CD4-positive, alpha-beta T cell treated with Interleukin-6 for 4 hours (primary cell): Measurements from ENCODE around the gene GRHL1.
"Not testable (repeated sequence)": the region's sequence is repeated elsewhere in the genome, so short reads cannot be mapped to it uniquely, and the experiment has no call there.

ENCODE experiments used
- DNase-seq: peaks from one replicate; pipeline ENCODE4 v3.0.0-alpha.2; 2020; ENCODE audit warnings: mixed read lengths

Gene GRHL1, protein sequence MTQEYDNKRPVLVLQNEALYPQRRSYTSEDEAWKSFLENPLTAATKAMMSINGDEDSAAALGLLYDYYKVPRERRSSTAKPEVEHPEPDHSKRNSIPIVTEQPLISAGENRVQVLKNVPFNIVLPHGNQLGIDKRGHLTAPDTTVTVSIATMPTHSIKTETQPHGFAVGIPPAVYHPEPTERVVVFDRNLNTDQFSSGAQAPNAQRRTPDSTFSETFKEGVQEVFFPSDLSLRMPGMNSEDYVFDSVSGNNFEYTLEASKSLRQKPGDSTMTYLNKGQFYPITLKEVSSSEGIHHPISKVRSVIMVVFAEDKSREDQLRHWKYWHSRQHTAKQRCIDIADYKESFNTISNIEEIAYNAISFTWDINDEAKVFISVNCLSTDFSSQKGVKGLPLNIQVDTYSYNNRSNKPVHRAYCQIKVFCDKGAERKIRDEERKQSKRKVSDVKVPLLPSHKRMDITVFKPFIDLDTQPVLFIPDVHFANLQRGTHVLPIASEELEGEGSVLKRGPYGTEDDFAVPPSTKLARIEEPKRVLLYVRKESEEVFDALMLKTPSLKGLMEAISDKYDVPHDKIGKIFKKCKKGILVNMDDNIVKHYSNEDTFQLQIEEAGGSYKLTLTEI

DNA sequence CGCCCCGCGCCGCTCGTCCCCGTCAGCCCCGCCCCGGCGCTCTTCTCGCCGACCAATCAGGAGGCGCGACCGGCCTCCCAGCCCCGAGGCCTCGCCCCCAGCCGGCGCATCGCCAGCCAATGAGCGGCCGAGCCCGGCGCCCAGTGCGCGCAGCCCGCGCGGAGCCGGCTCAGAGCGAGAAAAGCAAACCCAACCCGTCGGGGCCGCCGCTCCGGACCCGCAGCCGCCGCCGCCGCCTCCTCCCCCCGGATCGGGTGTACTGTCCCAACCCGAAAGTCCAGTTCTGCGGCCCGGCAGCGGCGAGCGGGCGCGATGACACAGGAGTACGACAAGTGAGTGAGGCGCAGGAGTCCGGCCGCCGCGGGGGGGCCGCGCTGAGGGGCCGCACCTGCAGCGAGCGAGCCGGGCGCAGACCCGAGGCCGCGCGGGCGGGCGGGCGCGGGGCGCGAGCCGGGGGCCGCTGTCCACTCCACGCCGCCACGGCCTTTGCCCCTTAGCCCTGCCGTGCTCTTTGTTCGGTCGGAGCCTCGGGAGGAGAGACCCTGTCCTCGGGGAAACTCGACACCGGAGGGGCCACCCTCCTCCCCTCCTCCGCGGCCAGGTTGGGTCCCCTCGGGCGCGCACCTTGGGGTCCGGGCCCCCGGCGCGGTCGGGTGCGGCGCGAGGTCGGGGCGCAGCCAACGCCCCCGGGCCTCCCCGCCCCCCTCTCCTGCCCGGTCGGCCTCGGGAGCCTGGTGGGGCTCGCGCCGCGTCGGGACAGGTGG lies at the start of gene GRHL1:
GRHL1 (plus strand) TSS at position 172 of the 764 bp plus-strand sequence; CDS start at position 313, 141 bp downstream.
- peak; percentile 94 for DNase-seq

DNA sequence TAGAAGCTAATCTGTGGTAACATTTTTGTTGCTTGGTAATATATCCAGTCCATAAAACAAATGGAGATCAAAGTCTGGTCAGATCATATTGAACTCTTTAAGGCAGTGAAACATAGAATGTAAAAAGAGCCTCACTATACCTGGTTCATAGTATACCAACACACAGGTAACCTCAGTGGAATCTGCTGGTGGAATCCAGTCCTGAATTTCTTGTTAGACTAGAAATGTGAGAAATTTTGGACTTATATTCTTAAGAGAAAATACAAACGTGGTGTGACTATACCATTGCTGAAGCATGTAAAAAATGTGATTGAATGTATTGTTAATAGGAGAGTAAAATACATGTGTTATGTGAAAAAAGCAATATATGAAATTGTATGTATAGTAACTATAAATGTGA lies 46.1 kb upstream of the GRHL1 start:
- DNase-seq = no peak

DNA sequence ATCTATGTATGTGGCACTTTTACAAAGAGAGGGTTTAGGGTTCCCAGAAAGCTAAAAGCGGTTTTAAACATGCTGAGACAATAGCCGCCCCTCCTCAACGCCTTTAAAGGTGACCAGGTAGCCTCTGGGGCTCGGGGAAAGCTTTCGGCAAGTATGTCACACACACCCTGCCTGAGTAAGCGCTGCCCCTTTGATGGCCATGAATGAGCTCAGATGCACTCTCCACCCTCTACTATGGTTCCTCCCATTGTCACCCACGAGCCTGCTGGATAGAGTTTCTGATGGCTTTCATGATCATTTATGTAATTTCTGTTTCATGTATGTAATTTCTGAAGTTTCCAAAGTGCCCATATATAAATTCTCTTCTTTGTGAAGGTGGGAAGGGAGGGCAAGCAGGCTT lies 44.1 kb upstream of the GRHL1 start:
- DNase-seq = no peak

DNA sequence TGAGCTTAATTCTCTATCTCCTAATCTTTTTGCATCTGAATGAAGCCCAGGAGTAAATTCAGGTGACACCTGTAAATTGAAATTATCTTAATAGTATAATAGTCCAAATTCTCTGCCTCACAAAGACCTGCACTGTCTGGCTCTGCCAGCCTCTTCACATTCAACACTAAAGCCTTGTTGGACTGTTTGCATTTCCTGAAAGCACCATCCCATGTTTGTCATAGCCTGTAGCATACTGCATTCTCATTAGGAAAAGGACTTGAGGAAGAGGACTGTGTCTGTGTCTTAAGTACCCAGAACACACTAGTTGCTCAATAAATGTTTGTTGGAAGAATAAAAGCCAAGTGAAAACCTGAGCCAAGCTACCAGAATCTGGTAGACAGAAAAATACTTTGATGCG lies 42.9 kb upstream of the GRHL1 start:
- no peak for DNase-seq

DNA sequence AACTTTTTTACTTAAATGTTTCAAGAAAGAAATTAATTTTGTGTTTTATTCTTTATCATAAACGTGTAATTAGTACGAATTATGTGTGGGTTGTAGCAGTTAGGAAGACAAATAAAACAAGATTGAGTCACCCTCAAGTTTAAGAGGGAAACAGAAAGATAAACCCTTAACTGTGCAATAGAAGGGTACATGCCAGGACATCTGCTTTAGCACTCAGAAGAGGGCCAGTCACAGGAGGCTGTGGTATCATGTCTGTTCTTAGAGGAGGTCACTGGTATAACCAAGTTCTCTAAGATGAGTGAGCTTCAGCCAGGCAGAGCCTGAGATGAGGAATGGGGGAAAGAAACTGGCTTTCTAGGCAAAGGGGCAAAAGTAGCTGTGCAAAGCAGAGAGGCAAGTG lies 42.4 kb upstream of the GRHL1 start:
- DNase-seq = no peak

DNA sequence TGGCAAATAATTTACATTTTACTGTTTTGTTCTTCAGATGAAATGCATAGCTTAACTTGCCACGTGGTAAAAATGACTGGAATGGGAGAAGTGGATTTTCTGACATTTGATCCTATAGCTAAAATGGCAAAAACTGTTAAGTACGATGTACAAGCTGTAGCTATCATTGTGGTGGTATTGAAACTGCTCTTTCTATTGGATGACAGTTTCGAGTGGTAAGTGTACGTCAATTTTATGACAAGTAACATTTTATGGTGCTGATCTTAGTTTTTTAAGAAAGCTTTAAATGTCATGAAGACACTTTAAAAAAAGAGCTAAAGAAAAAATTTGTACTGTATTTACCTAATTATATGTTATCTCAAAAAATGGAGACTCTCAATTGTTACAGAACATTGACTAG lies 40.8 kb upstream of the GRHL1 start:
- no peak for DNase-seq

DNA sequence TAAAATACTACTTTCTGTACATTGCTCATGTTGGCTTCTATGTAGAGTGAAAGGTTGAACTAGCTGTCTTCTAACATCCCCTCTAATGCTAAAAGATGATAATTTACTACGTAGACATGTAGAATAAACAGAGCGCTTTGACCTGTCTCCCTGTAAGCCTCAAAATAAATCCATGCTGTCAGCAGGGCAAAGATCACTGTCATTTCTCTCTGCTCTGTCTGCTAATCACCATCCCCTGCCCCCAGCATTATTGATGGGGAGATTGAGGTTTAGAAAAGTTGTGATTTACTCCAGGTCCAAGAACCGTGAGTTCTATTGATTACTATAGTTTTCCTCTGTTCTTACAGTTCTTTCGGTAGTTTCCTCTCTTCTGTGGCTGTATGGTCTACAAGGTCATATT lies 39.0 kb upstream of the GRHL1 start:
- no peak for DNase-seq

DNA sequence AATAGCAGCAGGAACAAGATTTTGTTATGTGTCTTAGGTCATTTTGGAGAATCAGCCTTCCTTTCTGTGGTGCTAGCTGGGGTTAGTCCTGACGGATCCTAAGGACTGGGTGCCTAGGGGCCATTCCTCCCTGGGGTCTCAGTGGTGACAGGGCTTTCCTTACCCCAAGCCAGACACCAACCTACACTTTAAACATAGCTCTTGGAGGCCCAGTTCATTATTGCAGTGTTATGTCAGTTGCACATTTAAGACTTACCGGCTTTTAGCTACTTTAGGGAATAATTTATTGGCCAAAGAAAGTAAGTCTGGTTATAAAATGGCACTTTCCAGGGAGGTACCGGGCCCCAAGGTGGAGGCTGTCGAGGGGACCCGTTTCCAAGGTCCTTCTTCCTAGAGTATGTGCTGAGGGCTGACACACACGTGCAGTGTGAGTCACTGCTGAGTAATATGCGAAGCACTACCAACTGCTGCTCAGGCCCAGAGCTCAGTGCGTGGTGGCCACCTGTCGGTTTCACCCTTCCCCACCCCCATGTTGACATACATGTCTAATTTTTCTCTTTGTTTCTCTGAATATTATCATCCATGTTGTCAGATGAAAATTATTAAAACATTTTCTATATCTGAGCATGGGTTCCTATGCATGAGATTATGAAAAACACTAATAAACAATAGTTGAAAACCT lies 37.0 kb upstream of the GRHL1 start:
- DNase-seq = peak; percentile 16

DNA sequence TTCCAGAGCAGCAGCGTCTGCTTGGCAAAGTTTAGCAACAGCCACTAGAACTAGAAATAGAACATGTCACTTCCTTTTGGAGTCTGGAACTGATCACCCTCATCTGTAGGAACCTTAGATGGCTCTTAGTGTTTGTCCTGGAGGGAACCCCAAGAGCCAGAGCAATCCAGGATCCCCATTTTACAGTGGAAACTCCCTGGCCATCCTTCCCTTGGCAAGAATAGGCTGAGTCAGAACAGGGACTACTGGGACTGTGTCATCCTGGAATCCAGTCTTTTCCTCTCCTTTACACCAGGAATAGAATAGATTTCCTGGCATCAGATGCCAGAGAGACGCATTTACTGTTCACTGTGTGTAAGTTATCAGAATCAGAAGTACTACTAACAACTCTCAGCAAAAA lies 33.2 kb upstream of the GRHL1 start:
- DNase-seq = no peak

DNA sequence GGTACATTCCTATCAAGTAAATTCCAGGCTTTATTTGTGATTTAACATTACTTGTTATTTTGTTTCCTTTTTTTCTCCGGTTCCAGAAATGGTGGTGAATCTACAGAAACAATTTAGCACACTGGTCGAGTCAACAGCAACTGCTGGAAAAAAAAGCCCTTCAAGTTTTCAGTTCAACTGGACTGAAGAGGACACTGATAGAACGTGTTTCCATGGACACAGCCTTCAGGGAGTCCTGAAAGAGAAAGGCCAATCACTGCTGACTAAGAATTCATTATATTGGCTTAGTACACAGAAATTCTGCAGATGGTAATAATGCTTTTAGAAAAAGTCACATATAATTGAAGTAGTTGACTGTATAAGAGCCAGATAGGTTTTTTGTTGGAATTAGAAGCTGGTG lies 32.0 kb upstream of the GRHL1 start:
- no peak for DNase-seq

DNA sequence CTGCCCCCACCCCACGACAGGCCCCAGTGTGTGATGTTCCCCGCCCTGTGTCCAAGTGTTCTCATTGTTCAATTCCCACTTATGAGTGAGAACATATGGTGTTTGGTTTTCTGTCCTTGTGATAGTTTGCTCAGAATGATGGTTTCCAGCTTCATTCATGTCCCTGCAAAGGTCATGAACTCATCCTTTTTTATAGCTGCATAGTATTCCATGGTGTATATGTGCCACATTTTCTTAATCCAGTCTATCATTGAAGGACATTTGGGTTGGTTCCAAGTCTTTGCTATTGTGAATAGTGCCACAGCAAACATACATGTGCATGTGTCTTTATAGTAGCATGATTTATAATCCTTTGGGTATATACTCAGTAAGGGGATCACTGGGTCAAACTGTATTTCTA lies 24.5 kb upstream of the GRHL1 start:
- DNase-seq = not testable (repeated sequence)

DNA sequence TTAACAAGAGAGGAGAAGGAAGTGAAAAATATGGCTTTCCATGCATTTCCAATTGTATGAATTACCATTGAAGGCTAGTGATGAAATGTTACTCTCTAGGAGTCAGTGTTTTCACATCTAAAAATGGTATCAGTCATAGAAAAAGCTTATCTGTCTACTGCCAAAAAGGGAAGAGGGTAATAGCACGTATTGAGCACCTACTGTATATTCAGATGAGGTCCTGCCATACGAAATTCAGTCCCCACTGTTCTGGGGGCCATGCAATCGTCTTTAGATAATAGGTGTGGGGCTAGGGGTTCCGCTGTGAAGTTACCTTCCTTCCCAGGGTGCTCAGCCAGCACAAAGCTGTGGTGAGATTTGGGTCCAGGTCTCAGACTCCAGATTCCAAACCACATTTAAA lies 14.2 kb upstream of the GRHL1 start:
- DNase-seq = no peak

DNA sequence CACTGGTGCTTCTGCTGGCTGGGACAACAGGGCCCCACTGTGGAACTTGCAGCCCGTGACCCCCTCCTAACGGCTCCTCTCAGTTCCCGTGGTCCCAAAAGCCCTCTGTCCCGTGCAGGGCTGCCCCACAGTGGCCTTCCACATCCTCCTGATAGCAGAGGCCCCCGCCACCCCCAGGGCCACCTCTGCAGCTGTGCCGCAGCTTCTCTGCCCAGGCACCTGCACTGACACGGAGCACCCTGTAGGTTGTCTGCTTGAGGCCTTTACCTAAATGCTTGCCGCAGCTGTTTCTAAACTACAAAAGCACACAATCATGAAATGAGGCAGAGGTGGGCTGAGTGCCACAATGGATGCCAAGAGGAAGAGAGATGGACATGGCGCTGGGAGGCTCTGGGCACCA lies 13.5 kb upstream of the GRHL1 start:
- no peak for DNase-seq

DNA sequence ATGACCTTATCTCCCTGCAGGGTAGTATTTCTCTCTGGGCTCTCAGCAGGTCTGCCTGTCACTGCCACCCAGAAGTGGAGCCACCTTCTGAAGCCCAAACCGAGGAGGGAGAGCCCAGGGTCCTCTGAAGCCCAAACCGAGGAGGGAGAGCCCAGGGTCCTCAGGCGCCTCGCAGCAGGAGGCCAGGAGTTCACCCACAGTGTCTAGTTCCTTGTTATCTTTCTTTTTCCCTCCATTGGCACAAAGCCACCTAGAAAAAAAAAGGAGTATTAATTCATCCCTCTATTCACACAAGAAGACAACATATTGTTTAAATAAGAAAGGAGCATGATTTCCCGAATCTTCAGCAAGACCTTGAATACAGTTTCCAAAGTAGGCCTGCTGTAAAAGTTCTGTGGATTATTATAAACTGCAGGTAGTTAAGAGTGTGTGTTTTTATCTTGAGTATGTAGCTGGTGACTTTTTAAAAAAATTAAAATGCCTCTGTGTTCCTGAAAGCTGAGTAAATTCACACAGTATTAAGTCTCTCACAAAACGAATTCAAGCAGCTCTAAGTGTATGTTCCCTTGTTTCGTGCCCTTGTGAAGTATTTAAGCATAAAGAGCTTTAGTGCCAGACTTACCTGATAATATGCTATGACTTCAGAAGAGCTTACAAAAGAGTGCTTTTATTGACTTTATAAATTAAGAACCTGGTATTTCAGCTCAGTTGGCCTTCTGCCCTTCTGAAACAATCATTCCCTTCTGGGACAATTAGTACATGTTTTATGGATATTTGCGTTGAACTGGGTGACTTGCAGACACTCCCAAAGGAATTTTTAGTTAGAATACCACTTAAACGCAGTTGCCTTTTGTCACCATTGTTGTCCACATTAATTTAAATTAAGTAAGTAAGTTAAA lies 11.7 kb upstream of the GRHL1 start:
- DNase-seq = no peak

DNA sequence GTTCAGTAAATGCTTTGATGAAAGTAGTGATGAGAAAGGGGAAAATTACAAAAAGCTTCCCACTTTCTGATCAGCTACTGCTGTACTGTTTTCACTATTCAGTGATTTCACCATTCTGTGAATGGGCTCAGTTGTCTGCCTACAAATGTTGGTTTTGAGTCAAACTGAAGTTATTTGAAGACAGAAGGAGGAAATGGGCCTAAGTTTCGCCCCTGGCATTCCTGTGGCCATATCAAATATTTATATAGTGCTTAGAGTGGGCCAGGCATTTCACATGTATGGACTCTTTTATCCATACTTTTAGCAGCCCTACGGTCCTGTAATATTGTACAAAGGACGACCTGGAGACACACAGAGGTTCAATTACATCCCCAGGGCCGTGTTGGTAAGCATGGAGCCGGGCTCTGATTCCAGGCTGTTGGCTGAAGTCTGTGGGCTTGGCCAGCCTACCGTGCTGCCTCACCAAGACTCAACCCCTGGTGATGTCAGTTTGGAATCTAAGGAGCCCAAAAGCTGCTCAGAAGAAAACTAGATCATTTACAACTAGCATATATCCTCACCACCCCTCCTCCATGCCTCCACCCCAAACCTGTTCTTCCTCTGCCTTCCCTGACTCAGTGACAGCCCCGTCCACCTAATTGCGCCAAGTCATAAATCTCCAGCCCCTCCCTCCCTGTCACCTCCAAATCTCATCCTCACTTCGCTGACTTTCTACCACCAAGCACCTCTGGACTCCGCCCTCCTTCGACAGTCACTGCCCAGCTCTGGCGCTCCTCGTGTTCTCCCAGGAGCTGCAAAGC lies 10.1 kb upstream of the GRHL1 start:
- DNase-seq = no peak

DNA sequence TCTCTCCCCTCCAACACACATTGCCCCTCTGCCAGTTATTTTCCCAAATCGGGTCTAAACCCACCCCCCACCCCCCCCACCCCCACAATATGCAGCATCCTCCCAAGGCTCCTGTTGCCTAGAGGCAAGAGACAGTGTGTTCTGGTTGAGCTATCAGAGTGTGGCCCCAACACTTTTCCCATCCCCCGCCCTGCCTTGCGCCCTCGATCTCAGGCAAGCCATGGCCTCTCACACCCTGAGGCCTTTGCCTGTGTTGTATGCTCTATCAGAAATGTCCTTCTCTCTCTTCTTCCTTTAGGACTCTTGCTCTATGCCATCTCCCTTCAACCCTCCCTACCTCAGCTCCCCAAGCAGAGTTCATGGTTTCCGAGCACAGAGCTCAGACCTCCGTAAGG lies 9.5 kb upstream of the GRHL1 start:
- DNase-seq = no peak

DNA sequence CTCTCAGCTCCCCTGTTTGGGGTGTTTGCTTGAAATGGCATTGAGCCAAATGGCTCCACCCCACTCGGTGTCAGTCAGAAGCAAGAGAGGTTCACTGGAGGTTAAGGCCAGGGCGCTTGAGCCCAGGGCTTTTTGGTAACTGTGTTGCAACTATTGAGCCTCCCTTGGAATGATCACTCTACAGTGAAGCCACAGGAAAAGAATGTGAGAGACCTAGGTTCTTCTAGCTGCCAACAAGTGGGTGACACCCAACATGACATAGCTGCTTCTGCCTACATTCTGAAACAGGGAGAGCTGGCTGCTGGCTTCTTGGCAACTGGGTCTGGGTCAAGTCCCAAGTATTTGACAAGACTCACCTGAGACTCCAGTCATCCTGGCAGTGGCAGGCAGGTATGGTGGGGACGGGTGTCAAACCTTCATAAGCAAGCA lies 7.1 kb upstream of the GRHL1 start:
- DNase-seq = no peak

DNA sequence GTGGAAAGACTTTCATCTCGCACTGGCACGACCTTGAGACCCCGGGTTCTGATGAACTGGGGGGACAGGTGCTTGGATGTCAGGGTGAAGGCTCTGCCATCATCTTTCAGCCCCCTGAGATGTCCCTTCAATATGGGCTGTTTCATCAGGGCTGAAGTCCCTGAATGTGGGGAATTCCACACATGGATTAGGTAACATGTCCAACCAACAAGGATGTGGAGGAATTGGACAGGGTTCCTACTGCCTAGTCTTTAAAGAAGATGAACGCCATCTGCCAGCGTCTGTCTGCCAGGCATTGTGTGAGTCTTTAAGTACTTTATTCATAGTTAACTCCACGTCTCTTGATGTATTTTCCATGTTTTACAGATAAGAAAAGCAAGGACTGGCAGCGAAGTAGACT lies 5.9 kb upstream of the GRHL1 start:
- no peak for DNase-seq

DNA sequence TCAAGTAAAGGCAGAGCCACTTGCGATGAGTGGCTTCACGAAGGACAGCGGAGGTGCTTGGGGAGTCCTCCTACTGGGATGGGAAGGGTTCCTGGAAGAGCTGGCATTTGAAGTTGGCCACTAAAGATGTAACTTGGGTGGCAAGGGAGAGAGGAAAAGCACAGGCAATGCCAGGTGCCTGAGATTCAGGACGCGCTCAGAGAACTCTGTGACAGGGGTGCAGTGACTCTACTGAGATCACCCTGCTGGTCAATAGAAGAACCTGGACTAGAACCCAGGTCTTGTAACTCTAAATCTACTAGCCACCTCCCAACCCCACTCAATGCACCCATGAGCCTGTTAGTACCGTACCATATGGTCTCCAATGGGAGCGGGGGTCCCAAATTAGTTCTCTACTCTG lies 5.4 kb upstream of the GRHL1 start:
- DNase-seq = no peak

DNA sequence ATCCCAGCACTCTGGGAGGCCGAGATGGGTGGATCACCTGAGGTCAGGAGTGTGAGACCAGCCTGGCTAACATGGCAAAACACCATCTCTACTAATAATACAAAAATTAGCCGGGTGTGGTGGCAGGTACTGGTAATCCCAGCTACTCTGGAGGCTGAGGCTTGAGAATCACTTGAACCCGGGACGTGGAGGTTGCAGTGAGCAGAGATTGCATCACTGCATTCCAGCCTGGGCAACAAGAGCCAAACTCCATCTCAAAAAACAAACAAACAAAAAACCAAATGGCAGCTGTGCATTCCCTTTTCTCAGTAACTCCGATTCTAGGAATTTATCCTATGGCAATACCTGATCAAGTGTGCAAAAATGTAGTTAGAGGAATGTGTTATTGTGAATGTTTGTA lies 4.7 kb upstream of the GRHL1 start:
- no peak for DNase-seq

DNA sequence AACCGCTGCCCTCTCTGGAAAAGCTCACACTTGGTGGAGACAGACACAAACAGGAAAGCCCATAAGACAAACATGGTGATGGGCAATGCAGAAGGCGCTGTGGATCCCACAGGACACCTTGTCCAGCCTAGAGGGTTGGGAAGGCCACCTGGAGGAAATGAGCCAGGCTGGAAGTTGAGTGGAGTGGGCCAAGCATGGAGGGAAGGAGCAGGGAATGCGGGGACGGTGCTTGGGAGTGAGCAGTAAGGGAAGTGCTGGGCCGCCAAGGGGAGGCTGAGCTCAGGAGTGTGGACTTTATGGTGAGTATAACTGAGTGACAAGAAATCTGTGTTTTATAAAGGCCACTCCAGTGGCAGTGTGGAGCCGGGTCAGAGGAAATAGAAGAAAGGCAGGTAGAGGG lies 2.8 kb upstream of the GRHL1 start:
- DNase-seq = no peak
